HG02759 (cell line): ENCODE results near the gene CTNND1.

Source experiments
- ATAC-seq: cut with Tn5 transposase; IDR thresholded peaks from one replicate; pipeline ENCODE4 v1.9.1; 2021; ENCODE audit warnings: mild to moderate bottlenecking, moderate library complexity; ENCODE audit not compliant: unreplicated experiment

The CTNND1 gene

DNA sequence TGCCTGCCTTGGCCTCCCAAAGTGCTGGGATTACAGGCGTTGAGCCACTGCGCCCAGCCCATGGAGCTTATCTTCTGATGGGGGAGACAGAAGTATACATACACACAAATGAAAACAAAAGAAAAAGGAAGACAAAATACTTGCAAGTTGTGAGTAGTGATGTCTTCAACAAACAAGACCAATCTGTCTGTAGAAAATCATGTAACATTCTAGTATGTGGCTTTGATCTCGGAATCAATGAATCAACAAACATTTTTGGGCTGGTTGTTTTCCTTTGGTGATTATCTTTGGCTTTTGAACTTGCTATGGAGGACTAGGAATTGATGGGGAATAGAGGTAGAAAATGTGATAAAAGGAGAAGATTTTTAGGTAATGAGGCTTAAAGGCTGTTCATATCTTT lies 3.4 kb upstream of the CTNND1 start:
- no peak for ATAC-seq

DNA sequence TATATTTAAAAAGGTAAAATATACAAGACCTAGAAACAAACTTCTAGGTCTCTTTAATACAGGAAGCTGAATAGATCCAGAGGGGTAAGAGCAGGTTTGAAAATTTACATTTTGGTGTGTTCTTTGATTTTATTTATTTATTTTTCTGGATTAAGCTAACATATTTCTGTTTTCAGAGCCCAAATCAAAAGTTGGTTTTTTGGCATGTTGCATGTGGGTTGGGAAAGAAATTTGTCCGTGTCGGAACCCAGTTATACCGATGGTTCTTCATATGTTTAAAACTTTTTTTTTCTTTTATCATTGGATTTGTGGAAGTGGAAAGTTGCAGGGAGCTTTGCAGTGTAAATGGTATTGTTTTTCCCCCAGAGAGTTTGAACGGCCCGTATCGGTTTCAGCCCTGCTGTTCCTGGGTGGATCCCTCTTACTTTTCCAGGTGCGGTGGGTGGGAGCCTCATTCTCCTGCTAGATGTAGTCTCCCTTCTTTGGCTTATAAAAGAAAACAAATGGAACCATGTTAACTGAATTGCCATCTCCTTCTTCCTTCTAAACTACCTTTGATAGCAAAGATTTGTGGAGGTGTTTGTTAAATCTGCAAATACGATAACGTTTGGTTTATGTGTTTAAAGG lies 746 bp downstream of the CTNND1 start:
- no peak for ATAC-seq

DNA sequence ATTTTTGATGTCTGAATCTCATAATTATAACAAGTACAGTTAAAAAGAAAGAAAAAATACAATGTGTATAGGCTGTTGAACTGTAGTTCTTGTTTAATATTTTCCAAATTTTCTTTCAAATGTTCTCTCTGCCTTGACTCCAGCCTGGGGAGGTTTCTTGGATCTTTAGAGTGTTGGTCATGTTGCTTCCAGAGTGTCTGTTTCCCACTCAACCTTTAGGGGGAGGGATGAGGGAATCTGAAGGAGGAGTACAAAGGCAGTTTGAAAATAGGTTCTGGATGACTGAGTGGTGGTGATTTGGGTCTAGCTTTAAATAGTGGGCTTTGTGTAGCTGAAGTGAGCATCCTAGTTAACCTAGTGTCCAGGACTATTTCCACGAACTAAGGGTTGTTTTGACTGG lies 2.0 kb downstream of the CTNND1 start:
- no peak for ATAC-seq

GRCh38 chr11:57764021-57764420 lies 2.4 kb downstream of the CTNND1 start:
- no peak for ATAC-seq

GRCh38 chr11:57764566-57764965 lies 3.0 kb downstream of the CTNND1 start:
- no peak for ATAC-seq

GRCh38 chr11:57764972-57765371 lies 3.4 kb downstream of the CTNND1 start:
- no peak for ATAC-seq

- ATAC-seq = no peak
These were observed 9.2 kb downstream of the CTNND1 start for GRCh38 chr11:57770793-57771192.

DNA sequence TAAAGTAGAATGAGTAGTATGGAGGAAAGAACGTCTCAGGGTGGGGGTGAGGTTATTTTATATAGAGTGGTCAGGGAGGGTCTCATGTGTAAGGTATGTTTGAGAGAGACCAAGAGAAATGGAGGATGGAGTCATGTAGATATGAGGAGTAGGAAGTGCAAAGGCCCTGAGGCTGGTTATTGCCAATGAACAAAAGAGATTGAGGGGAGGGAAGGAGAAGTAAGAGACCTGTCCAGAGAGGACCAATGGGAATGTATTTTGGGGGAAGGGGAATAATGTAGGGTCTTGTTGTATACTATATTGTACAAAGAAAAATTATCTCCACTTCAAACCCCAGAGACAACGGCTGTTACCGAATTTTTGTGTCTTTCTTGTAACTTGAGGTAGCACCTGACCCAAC lies 9.8 kb downstream of the CTNND1 start:
- no peak for ATAC-seq

- no peak for ATAC-seq
These were observed 11.0 kb downstream of the CTNND1 start for GRCh38 chr11:57772562-57772961.

- ATAC-seq = no peak
These were observed 11.5 kb downstream of the CTNND1 start for GRCh38 chr11:57773026-57773598.

- no peak for ATAC-seq
These were observed 13.9 kb downstream of the CTNND1 start for GRCh38 chr11:57775491-57775890.

GRCh38 chr11:57776031-57776521 lies 14.5 kb downstream of the CTNND1 start:
- ATAC-seq = no peak

GRCh38 chr11:57776577-57777210 lies 15.1 kb downstream of the CTNND1 start:
- no peak for ATAC-seq

GRCh38 chr11:57777969-57778317 lies 16.3 kb downstream of the CTNND1 start:
- ATAC-seq = no peak

GRCh38 chr11:57778318-57779037 lies 16.9 kb downstream of the CTNND1 start:
- no peak for ATAC-seq

DNA sequence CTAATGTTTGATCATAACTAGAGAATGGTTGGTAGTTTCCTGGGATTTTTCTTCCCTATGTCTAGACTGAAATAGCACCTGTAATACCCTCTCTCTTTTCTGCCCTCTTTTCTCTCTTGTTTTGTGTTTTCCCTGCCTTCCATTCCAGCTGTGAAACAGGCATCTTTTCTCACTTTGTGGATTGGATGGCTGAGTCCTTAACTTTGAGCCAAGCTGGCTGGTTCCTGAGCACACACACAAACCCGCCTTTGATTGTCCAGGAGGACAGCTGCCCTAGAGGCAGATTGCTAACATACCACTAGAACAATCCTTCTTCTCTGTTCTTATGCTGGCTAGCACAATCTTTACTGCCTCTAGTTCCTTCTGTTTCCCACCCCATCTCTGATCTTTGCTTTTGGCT lies 17.7 kb downstream of the CTNND1 start:
- no peak for ATAC-seq

DNA sequence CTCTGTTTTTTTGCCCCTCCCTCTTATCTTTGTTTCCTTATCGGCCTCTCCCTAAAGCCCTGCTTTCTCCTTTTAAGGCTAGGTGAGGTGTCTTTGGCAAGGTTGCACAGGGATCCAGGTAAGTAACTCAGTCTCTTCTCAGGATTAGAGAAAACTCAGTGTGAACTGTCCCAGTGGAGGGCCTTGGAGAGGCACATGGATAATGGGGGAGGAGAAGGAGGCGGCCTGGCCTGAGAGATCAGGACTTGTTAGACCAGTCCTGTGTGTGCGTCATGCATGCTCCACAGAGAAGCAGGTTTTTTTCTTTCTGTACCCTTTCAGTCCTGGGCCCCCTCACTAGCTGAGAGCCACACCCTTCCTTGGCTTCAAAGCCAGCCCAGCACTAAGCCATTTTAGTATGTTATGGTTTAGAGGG lies 19.9 kb downstream of the CTNND1 start:
- no peak for ATAC-seq

GRCh38 chr11:57785072-57785471 lies 23.5 kb downstream of the CTNND1 start:
- ATAC-seq = peak; percentile 57

GRCh38 chr11:57786436-57786835 lies 24.8 kb downstream of the CTNND1 start:
- no peak for ATAC-seq

DNA sequence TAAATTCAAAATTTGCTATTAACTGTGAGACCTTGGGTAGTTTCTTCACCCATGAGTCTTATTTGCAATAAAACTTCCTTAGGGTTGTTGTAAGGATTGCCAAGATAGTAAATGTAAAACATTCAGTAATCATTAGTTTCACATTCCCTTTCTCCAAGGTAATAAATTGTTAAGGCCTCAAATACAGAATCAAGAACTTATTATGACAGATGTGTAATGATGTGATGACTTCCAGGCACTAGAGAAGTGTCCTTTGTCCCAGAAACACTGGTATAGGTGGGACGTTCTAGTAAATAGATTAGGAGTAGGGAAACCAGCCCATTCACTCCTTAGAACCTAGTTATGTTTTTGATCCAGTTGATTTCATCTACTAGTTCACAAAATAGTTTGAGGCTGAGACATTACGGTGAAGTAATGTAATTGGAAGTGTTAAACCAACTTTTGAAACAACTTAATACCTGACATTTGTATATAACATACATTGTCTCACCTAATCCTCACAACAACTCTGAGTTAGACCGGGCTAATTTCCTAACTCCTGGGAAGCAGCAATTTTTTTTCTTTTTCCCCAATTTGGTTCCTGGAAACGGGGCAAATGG lies 25.5 kb downstream of the CTNND1 start:
- ATAC-seq = no peak

GRCh38 chr11:57787920-57788702 lies 26.5 kb downstream of the CTNND1 start:
- peak; percentile 32 for ATAC-seq
